Naive thymus-derived CD8-positive, alpha-beta T cell (primary cell): ENCODE measurements around the gene PRC1. TPM values are rescaled to one million over a fixed set of nuclear protein-coding genes. Genes with fewer than 3 reads are reported as not detected.

Experiments
- ATAC-seq, 2 donors: fragments of 150-1000 bp; cut with Tn5 transposase in 1 of 2; sonication (Bioruptor Pico), chemical (Tn5 transposase) in 1 of 2; 1 replicate in 1 of 2; 2 replicates in 1 of 2; pipeline ENCODE4 v1.10.0; 2021; ENCODE audit warnings: mild to moderate bottlenecking in 2 of 2, moderate library complexity in 2 of 2
- POLR2A ChIA-PET: fragments of 350-600 bp; sonication (Branson Sonifier 250); formaldehyde crosslinking; loops from one replicate; lab custom pipeline; 2021; ENCODE audit warnings: antibody characterized with exemption; lab: Charles Lee
- DNase-seq, 10 donors: peaks; one replicate each; pipeline versions ENCODE4 v3.0.0 to v3.0.0-alpha.2; 2020 to 2022
- H3K27ac Mint-ChIP-seq, 10 donors: one replicate each; pipeline ENCODE4 v1.8.0; 2020 to 2022; ENCODE audit warnings: mild to moderate bottlenecking in 10 of 10, mixed read lengths in 10 of 10, moderate library complexity in 4 of 10, inconsistent platforms in 1 of 10
- H3K27me3 Mint-ChIP-seq, 5 donors: one replicate each; pipeline ENCODE4 v1.8.0; 2021 to 2022; ENCODE audit warnings: mixed read lengths in 5 of 5
- H3K36me3 Mint-ChIP-seq, 3 donors: one replicate each; pipeline ENCODE4 v1.8.0; 2020 to 2022; ENCODE audit warnings: mixed read lengths in 3 of 3, mild to moderate bottlenecking in 2 of 3, inconsistent platforms in 1 of 3
- H3K4me1 Mint-ChIP-seq, 4 donors: one replicate each; pipeline ENCODE4 v1.8.0; 2021 to 2022; ENCODE audit warnings: mixed read lengths in 4 of 4
- H3K4me3 Mint-ChIP-seq, 10 donors: one replicate each; pipeline ENCODE4 v1.8.0; 2020 to 2022; ENCODE audit warnings: mild to moderate bottlenecking in 10 of 10, mixed read lengths in 10 of 10, moderate library complexity in 6 of 10, inconsistent platforms in 1 of 10
- H3K9me3 Mint-ChIP-seq, 9 donors: one replicate each; pipeline ENCODE4 v1.8.0; 2020 to 2022; ENCODE audit warnings: mixed read lengths in 9 of 9, mild to moderate bottlenecking in 3 of 9, inconsistent platforms in 1 of 9, moderate library complexity in 1 of 9
- polyA plus RNA-seq, 3 donors: library from polyadenylated mRNA; unstranded; fragments of 300-500 nt; fragmentation: Illumina TruSeq; gene quantifications; one replicate each; pipeline ENCODE4 v1.2.3, GENCODE V29; 2021
- total RNA-seq, 8 experiments: library from RNA in 2 of 8; stranded (reverse) in 2 of 8; gene quantifications; one replicate each; pipeline ENCODE4 v1.2.3 and lab custom pipeline; 2021 to 2026

PRC1 gene
- total RNA-seq (1 to 10 TPM; 4.4 to 5.0 TPM), polyA plus RNA-seq (1 to 10 TPM in 2 of 3 donors, under 1 TPM in 1; 0.77 to 2.3 (median 1.2) TPM), total RNA-seq (lab: John Stamatoyannopoulos, UW) (0.13 to 1.5 (median 0.50) reads per million in 6 experiments)

- no peaks in the 10 kb centered on the region for H3K27me3 Mint-ChIP-seq
- peaks cover 3 to 20% (median 17%) of the 10 kb centered on the region in 4 donors for H3K4me1 Mint-ChIP-seq
- POLR2A ChIA-PET, result interaction anchor here (0.8 to 1.4 kb wide), 2 partner anchors 12 to 28 kb away, joined by 3 read pairs; partner anchors contain the start of gene VPS33B
- H3K27ac Mint-ChIP-seq, result peak within 1 kb of the TSS; percentile 93 to 99 (median 97)
- DNase-seq (peak; percentile 95 to 98 (median 96)), ATAC-seq (peak; percentile 94 to 96)
- H3K4me3 Mint-ChIP-seq, result peak within 1 kb of the TSS; percentile 97 to 99 (median 98)
- peaks cover 0 to 23% (median 4%) of the 10 kb centered on the region in 3 donors for H3K36me3 Mint-ChIP-seq
- H3K9me3 Mint-ChIP-seq, result no peaks in the 10 kb centered on the region
Observed at GRCh38 chr15:90994417-90995311, at the start of gene PRC1. TSS of gene PRC1 (minus strand) at chr15:90994535. CDS start at chr15:90994417, 118 bp downstream.

GRCh38 chr15:91043202-91043874 is 49.0 kb upstream of the PRC1 start:
- H3K36me3 Mint-ChIP-seq, result no peaks in the 10 kb centered on the region
- H3K27me3 Mint-ChIP-seq, result peaks cover 0 to 6% (median 0%) of the 10 kb centered on the region in 5 donors
- ATAC-seq, result no peak
- no peak for DNase-seq
- POLR2A ChIA-PET, result interaction anchor here (0.6 kb wide), 2 partner anchors 25 to 65 kb away, joined by 3 to 4 read pairs; no protein-coding TSS in a partner anchor
- H3K27ac Mint-ChIP-seq, result no peak overlapping the region
- H3K4me1 Mint-ChIP-seq, result peaks cover 12 to 15% (median 13%) of the 10 kb centered on the region in 4 donors
- H3K9me3 Mint-ChIP-seq, result peaks cover 0 to 3% (median 0%) of the 10 kb centered on the region in 9 donors
- H3K4me3 Mint-ChIP-seq, result no peak overlapping the region

- POLR2A ChIA-PET, result no interaction called here
- no peak for ATAC-seq
- peaks cover 0 to 6% (median 0%) of the 10 kb centered on the region in 5 donors for H3K27me3 Mint-ChIP-seq
Observed at GRCh38 chr15:91040856-91041255, 46.5 kb upstream of the PRC1 start.

GRCh38 chr15:91039996-91040395 is 45.7 kb upstream of the PRC1 start:
- ATAC-seq, result no peak

More at GRCh38 chr15:91040856-91041255, 46.5 kb upstream of the PRC1 start:
- DNase-seq, result no peak
- Mint-ChIP-seq H3K4me1 (no peaks in the 10 kb centered on the region), H3K9me3 (no peaks in the 10 kb centered on the region), H3K4me3 (no peak overlapping the region), H3K27ac (no peak overlapping the region), H3K36me3 (no peaks in the 10 kb centered on the region)

DNA sequence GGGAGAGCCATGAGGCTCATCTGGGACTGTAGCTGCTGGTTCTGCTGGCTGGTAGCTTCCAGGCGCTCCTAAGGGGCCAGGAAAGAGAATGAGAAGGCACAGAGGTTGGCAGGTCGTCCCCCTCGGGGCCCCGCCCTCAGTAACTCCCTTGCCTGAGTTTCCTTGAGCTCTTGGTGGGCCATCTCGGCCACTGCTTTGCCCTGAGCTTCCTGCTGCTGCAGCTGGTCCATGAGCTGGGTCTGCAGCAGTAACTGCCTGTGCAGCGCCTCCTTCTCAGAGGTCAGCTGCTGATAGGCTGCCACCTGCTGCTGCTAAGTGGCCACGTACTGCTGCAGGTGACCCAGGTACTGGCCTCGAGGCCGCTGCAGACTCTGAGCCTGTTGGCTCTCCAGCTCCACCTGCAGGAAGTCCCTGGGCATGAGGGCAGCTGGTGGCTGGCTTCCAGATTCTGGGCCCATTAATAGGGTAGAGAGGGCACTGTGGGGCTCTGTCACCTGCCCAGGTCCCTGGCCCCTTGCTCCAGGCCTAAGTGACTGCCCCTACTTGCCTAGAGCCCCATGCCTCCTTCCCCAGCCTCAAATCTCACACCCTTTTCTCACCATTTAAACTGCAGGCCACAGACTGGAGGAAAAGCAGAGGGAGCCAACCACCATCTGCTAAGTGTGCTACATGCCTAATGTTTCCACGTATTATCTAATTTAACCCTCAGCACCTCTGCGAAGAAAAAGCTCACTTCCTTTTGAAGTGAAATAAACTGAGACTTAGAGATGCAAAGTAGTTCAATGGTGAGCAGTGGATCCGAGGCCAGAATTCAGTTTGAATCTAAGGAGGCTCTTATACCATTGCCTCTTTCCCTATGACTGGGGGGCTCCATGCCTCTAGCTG is 38.8 kb upstream of the PRC1 start:
- peaks cover 0 to 3% (median 0%) of the 10 kb centered on the region in 3 donors for H3K36me3 Mint-ChIP-seq
- H3K4me1 Mint-ChIP-seq, result peaks cover 4 to 9% (median 4%) of the 10 kb centered on the region in 4 donors
- DNase-seq (peak; percentile 16 to 74 (median 38)), ATAC-seq (peak; percentile 57 to 76)
- POLR2A ChIA-PET, result interaction anchor here (0.6 to 1.1 kb wide), 3 partner anchors 148 to 1120 kb away, joined by 3 to 4 read pairs (median 4); no protein-coding TSS in a partner anchor
- peak overlapping the region in 1 of 10 donors; percentile 26 for H3K4me3 Mint-ChIP-seq
- H3K27ac Mint-ChIP-seq, result peak overlapping the region in 1 of 10 donors; percentile 67
- H3K27me3 Mint-ChIP-seq, result peaks cover 0 to 3% (median 0%) of the 10 kb centered on the region in 5 donors
- H3K9me3 Mint-ChIP-seq, result no peaks in the 10 kb centered on the region

More at GRCh38 chr15:91039996-91040395, 45.7 kb upstream of the PRC1 start:
- POLR2A ChIA-PET, result no interaction called here
- no peak overlapping the region for H3K4me3 Mint-ChIP-seq
- H3K27me3 Mint-ChIP-seq, result peaks cover 0 to 6% (median 0%) of the 10 kb centered on the region in 5 donors
- no peaks in the 10 kb centered on the region for H3K36me3 Mint-ChIP-seq
- no peaks in the 10 kb centered on the region for H3K4me1 Mint-ChIP-seq
- H3K9me3 Mint-ChIP-seq, result no peaks in the 10 kb centered on the region
- no peak overlapping the region for H3K27ac Mint-ChIP-seq
- DNase-seq, result no peak

- DNase-seq, result no peak
- peaks cover 0 to 3% (median 0%) of the 10 kb centered on the region in 5 donors for H3K27me3 Mint-ChIP-seq
- POLR2A ChIA-PET, result no interaction called here
- no peak for ATAC-seq
- peak overlapping the region in 1 of 10 donors; percentile 53 for H3K27ac Mint-ChIP-seq
- no peaks in the 10 kb centered on the region for H3K9me3 Mint-ChIP-seq
- no peak overlapping the region for H3K4me3 Mint-ChIP-seq
- peaks cover 0 to 3% (median 0%) of the 10 kb centered on the region in 3 donors for H3K36me3 Mint-ChIP-seq
- H3K4me1 Mint-ChIP-seq, result peaks cover 4 to 9% (median 4%) of the 10 kb centered on the region in 4 donors
Observed at GRCh38 chr15:91031796-91032195, 37.5 kb upstream of the PRC1 start.

DNA sequence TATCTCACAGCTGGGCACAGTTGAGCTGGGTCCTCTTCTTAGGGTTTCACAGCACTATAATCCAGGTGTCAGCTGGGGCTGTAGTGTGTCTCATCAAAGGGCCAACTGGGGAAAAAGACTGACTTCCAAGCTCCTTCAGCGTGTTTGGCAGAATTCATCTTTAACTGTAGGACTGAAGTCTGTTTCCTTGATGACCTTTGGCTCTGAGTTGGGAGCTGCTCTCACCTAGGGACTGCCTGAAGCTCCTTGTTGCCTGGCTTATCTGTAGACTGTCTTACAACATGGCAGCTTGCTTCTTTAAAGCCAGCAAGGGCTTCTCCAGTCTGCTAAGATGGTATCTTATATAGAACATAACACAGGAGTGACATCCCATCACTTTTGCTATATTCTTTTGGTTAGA is 33.3 kb upstream of the PRC1 start:
- POLR2A ChIA-PET, result no interaction called here

GRCh38 chr15:91023720-91024119 is 29.4 kb upstream of the PRC1 start:
- no peaks in the 10 kb centered on the region for H3K27me3 Mint-ChIP-seq
- peaks cover 0 to 3% (median 0%) of the 10 kb centered on the region in 3 donors for H3K36me3 Mint-ChIP-seq
- peak overlapping the region in 3 of 10 donors; percentile 14 to 97 (median 93) for H3K4me3 Mint-ChIP-seq
- POLR2A ChIA-PET, result no interaction called here
- no peaks in the 10 kb centered on the region for H3K9me3 Mint-ChIP-seq
- peak overlapping the region in 3 of 10 donors; percentile 43 to 96 (median 86) for H3K27ac Mint-ChIP-seq
- no peak for DNase-seq
- ATAC-seq, result no peak
- H3K4me1 Mint-ChIP-seq, result peaks cover 17 to 42% (median 37%) of the 10 kb centered on the region in 4 donors

More for the DNA sequence above, 33.3 kb upstream of the PRC1 start:
- Mint-ChIP-seq H3K27ac (no peak overlapping the region), H3K4me1 (peaks cover 4 to 12% (median 6%) of the 10 kb centered on the region in 4 donors), H3K27me3 (no peaks in the 10 kb centered on the region), H3K9me3 (no peaks in the 10 kb centered on the region), H3K36me3 (peaks cover 0 to 3% (median 0%) of the 10 kb centered on the region in 3 donors), H3K4me3 (no peak overlapping the region)
- ATAC-seq, result no peak
- no peak for DNase-seq

DNA sequence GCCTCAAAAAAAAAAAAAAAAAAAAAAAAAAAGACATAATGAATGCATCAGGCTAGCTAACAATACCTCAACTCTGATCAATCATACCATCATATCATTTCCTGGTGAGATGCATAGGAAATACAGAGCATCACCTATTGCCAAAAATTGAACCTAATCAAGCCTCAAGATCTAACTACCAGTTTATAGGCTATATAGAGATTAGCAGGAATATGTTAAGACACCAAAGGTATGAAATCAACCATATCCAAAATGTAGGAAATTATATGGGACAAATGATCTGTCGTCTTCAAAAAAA is 28.4 kb upstream of the PRC1 start:
- Mint-ChIP-seq H3K27me3 (no peaks in the 10 kb centered on the region), H3K9me3 (no peaks in the 10 kb centered on the region), H3K36me3 (peaks cover 0 to 10% (median 0%) of the 10 kb centered on the region in 3 donors), H3K27ac (peak overlapping the region; percentile 86 to 97 (median 95)), H3K4me3 (peak overlapping the region; percentile 88 to 98 (median 96)), H3K4me1 (peaks cover 25 to 50% (median 46%) of the 10 kb centered on the region in 4 donors)
- DNase-seq (no peak), ATAC-seq (no peak)
- POLR2A ChIA-PET, result interaction anchor here (0.6 to 1.0 kb wide), 2 partner anchors 17 to 29 kb away, joined by 3 read pairs; partner anchors contain the start of gene PRC1

DNA sequence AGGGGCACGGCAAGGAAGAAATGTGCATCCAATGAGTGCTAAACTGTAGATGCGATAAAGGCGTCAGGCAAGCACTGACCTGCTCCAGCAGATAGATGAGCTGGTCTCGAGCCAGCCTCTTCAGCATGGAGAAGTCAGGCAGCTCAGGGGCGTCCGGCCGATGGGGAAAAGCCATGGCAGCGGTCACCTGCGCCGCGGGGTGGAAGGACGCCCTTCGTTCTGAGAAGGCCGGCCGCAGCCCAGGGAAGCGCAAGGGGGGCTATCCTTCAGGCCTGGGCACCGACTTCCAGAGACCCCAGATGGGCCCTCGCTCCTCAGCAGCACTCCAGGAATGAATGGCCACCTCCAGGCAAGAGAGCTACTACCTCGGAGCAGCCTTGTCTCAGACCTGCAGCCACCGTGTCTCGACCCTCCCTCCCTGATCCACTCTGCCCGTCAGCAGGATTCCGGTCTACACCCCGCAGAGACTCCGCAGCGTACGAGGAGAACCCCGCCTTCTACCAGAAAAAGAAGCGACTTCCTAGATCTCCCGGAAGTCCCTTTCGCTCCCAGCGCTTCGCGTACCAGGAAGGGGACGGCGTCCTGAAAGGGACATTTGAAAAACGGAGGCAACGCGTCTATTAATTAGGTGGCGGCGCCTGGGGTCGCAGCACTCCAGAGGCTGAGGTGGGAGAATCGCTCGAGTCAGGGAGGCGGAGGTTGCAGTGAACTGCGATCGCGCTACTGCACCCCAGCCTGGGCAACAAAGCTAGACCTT is 27.9 kb upstream of the PRC1 start, which contains the start of gene VPS33B:
Gene VPS33B (minus strand): TSS at position 520 of the 757 bp plus-strand sequence. CDS start 345 bp downstream, at position 175.
- Mint-ChIP-seq H3K27me3 (no peaks in the 10 kb centered on the region), H3K4me3 (peak within 1 kb of the TSS; percentile 88 to 98 (median 96)), H3K36me3 (peaks cover 0 to 14% (median 2%) of the 10 kb centered on the region in 3 donors), H3K27ac (peak within 1 kb of the TSS; percentile 86 to 97 (median 95)), H3K4me1 (peaks cover 25 to 52% (median 49%) of the 10 kb centered on the region in 4 donors), H3K9me3 (no peaks in the 10 kb centered on the region)
- ATAC-seq (peak; percentile 89 to 90), DNase-seq (peak; percentile 52 to 85 (median 73))
- POLR2A ChIA-PET, result interaction anchor here (0.6 to 1.8 kb wide), 4 partner anchors 17 to 87 kb away, joined by 3 to 7 read pairs (median 4); partner anchors contain the start of genes PRC1, RCCD1 and UNC45A
